B cell (primary cell): ENCODE measurements around the gene ZNF423. TPM values are rescaled to one million over a fixed set of nuclear protein-coding genes. Genes with fewer than 3 reads are reported as not detected.

Source experiments
- ATAC-seq: fragments of 200-7000 bp; cut with Tn5 transposase; one replicate; pipeline ENCODE4 v1.10.0; 2021; ENCODE audit warnings: low read depth, mild to moderate bottlenecking, moderate number of reproducible peaks, moderate library complexity
- CTCF ChIA-PET: fragments of 350-600 bp; sonication (Branson Sonifier 250); formaldehyde crosslinking; loops from one replicate; lab custom pipeline; 2021; ENCODE audit warnings: antibody characterized with exemption, inconsistent platforms; lab: Charles Lee
- POLR2A ChIA-PET: fragments of 350-600 bp; sonication (Branson Sonifier 250); formaldehyde crosslinking; loops from one replicate; lab custom pipeline; 2021; ENCODE audit warnings: antibody characterized with exemption; lab: Charles Lee
- DNase-seq: peaks from one replicate; pipeline ENCODE4 v3.0.0; 2013
- H2AFZ ChIP-seq: 2 replicates; pipeline ENCODE4 v1.6.1; 2012; ENCODE audit warnings: mild to moderate bottlenecking, low read depth, low read length; ENCODE audit not compliant: insufficient read depth, poor library complexity, severe bottlenecking
- H3K27ac ChIP-seq, 2 donors: 1 replicate in 1 of 2; 2 replicates in 1 of 2; pipeline ENCODE4 v1.5.1; 2012 to 2013; ENCODE audit warnings: low read length in 2 of 2, mild to moderate bottlenecking in 2 of 2, moderate library complexity in 1 of 2
- H3K27me3 ChIP-seq, 4 experiments: fragments of 200-600 bp in 1 of 4; sonication (generic) in 1 of 4; replicated peaks in 1 of 4; 1 replicate in 2 of 4; 2 replicates in 2 of 4; pipeline versions ENCODE4 v1.6.1 to v1.7.0; 2013 to 2016; ENCODE audit warnings: low read length in 3 of 4, mild to moderate bottlenecking in 2 of 4, mixed read lengths in 1 of 4, moderate library complexity in 1 of 4; ENCODE audit not compliant: insufficient read depth in 4 of 4, control insufficient read depth in 3 of 4; ENCODE audit errors: control extremely low read depth in 1 of 4
- H3K36me3 ChIP-seq, 2 experiments: replicated peaks in 1 of 2; 1 replicate in 1 of 2; 2 replicates in 1 of 2; pipeline versions ENCODE4 v1.6.1 to v1.7.1; 2013; ENCODE audit warnings: low read length in 1 of 2; ENCODE audit not compliant: insufficient read depth in 2 of 2, control insufficient read depth in 1 of 2; ENCODE audit errors: control extremely low read depth in 1 of 2, extremely low read depth in 1 of 2
- H3K4me1 ChIP-seq, 2 donors: fragments of 200-600 bp in 1 of 2; sonication (generic) in 1 of 2; 1 replicate in 1 of 2; 2 replicates in 1 of 2; pipeline versions ENCODE4 v1.5.1 to v1.6.1; 2013 to 2017; ENCODE audit warnings: low read length in 2 of 2; ENCODE audit not compliant: control insufficient read depth in 2 of 2, insufficient read depth in 2 of 2
- H3K4me2 ChIP-seq: replicated peaks from 2 replicates; pipeline ENCODE3; 2012; ENCODE audit warnings: mild to moderate bottlenecking, low read depth, low read length; ENCODE audit not compliant: poor library complexity, severe bottlenecking
- H3K4me3 ChIP-seq, 5 experiments: fragments of 200-600 bp in 1 of 5; sonication (generic) in 1 of 5; 1 replicate in 3 of 5; 2 replicates in 2 of 5; pipeline versions ENCODE4 v1.5.1 to v1.7.0; 2011 to 2016; ENCODE audit warnings: low read length in 4 of 5, mild to moderate bottlenecking in 4 of 5, low read depth in 2 of 5, control low read depth in 1 of 5, moderate library complexity in 1 of 5; ENCODE audit not compliant: insufficient read depth in 1 of 5; ENCODE audit errors: control extremely low read depth in 1 of 5, extremely low read depth in 1 of 5
- H3K79me2 ChIP-seq: fragments of 200-600 bp; sonication (generic); one replicate; pipeline ENCODE4 v1.6.0; 2016; ENCODE audit warnings: low read length; ENCODE audit not compliant: control insufficient read depth, insufficient read depth
- H3K9ac ChIP-seq: fragments of 200-600 bp; sonication (generic); 2 replicates; pipeline ENCODE4 v1.6.1; 2017; ENCODE audit warnings: mild to moderate bottlenecking, low read length, moderate library complexity
- H3K9me3 ChIP-seq, 3 donors: one replicate each; pipeline versions ENCODE4 v1.6.1 to v1.7.1; 2013; ENCODE audit warnings: low read length in 2 of 3; ENCODE audit not compliant: control insufficient read depth in 2 of 3, insufficient read depth in 1 of 3; ENCODE audit errors: control extremely low read depth in 1 of 3
- H4K20me1 ChIP-seq: 2 replicates; pipeline ENCODE4 v1.6.0; 2012; ENCODE audit warnings: mild to moderate bottlenecking, low read length; ENCODE audit not compliant: insufficient read depth, control insufficient read depth, poor library complexity, severe bottlenecking
- H3K27ac Mint-ChIP-seq: one replicate; pipeline ENCODE4 v1.8.0; 2021; ENCODE audit warnings: mixed read lengths
- H3K27me3 Mint-ChIP-seq: one replicate; pipeline ENCODE4 v1.8.0; 2021; ENCODE audit warnings: mixed read lengths
- H3K4me1 Mint-ChIP-seq: one replicate; pipeline ENCODE4 v1.8.0; 2021; ENCODE audit warnings: mixed read lengths
- H3K4me3 Mint-ChIP-seq: one replicate; pipeline ENCODE4 v1.8.0; 2021; ENCODE audit warnings: mixed read lengths
- H3K9me3 Mint-ChIP-seq: one replicate; pipeline ENCODE4 v1.8.0; 2022; ENCODE audit warnings: mixed read lengths; ENCODE audit not compliant: insufficient read depth
- CTCF ChIP-seq: fragments of 200-600 bp; IDR thresholded peaks from one replicate; pipeline ENCODE4 v1.8.0; 2022; ENCODE audit warnings: antibody characterized with exemption, mild to moderate bottlenecking
- EZH2 ChIP-seq: IDR thresholded peaks from 2 replicates; pipeline ENCODE4 v1.6.1; 2012; ENCODE audit warnings: borderline replicate concordance, low read depth, mild to moderate bottlenecking, moderate library complexity, low read length; ENCODE audit not compliant: insufficient read depth, poor library complexity, severe bottlenecking
- WGBS: methylation state at CpG from one replicate; pipeline ENCODE4 v1.1.5; 2013; ENCODE audit warnings: missing lambda C conversion rate; ENCODE audit not compliant: insufficient coverage; 5-methylcytosine and 5-hydroxymethylcytosine counted together
- intact Hi-C: fragments of 100-400 bp; cut with micrococcal nuclease; formaldehyde crosslinking; loops from one replicate; pipeline ENCODE4 v1.10.0; 2022
- polyA plus RNA-seq: library from polyadenylated mRNA; depleted of rRNA; stranded (reverse); fragments of >200 nt; gene quantifications from 2 replicates; pipeline ENCODE4 v1.2.3, GENCODE V29; 2012
- total RNA-seq, 2 donors: library from RNA; stranded (reverse); fragments of 120-200 nt in 1 of 2; gene quantifications; 1 replicate in 1 of 2; 2 replicates in 1 of 2; pipeline versions ENCODE4 v1.2.3 to v1.2.4, GENCODE V29; 2013 to 2022

The ZNF423 gene
- total and polyA plus RNA-seq, 2 donors (not counting 1 experiment from before 2014, with no cell fraction given) = not detected

GRCh38 chr16:49587511-49587910 lies 268.4 kb downstream of the ZNF423 start:
- H3K9ac ChIP-seq = no peak overlapping the region
- no peaks in the 10 kb centered on the region for H3K4me1 ChIP-seq
- DNase-seq (no peak), ATAC-seq (no peak)
- no CpG with 5 or more reads among the region's 1 CpG for WGBS
- H3K4me3 ChIP-seq = no peak overlapping the region
- peaks cover 2% of the 10 kb centered on the region for H3K27me3 Mint-ChIP-seq
- H3K9me3 Mint-ChIP-seq = no peaks in the 10 kb centered on the region
- H4K20me1 ChIP-seq = no peaks in the 10 kb centered on the region
- no peaks in the 10 kb centered on the region for H3K79me2 ChIP-seq
- no peaks in the 10 kb centered on the region for H3K27me3 ChIP-seq
- no peaks in the 10 kb centered on the region for H3K36me3 ChIP-seq
- H3K27ac ChIP-seq = no peak overlapping the region
- no peaks in the 10 kb centered on the region for H3K4me1 Mint-ChIP-seq
- TF ChIP-seq CTCF = no peak
- H3K27ac Mint-ChIP-seq = no peak overlapping the region
- H3K4me2 ChIP-seq = no peak overlapping the region
- ChIA-PET POLR2A (no interaction called here), CTCF (no interaction called here)
- H3K9me3 ChIP-seq = no peaks in the 10 kb centered on the region
- intact Hi-C loops = no loop called here
- H3K4me3 Mint-ChIP-seq = no peak overlapping the region
- H2AFZ ChIP-seq = no peak overlapping the region

GRCh38 chr16:49586466-49587450 lies 269.2 kb downstream of the ZNF423 start:
- H3K27ac ChIP-seq = no peak overlapping the region
- H3K27ac Mint-ChIP-seq = no peak overlapping the region
- no peak for DNase-seq
- 86% methylated on average over 28 of the region's 28 CpGs for WGBS
- no peaks in the 10 kb centered on the region for H3K36me3 ChIP-seq
- POLR2A ChIA-PET = no interaction called here
- no peaks in the 10 kb centered on the region for H3K4me1 ChIP-seq
- no peak overlapping the region for H3K4me3 Mint-ChIP-seq
- H4K20me1 ChIP-seq = no peaks in the 10 kb centered on the region
- no peaks in the 10 kb centered on the region for H3K27me3 Mint-ChIP-seq
- H3K4me2 ChIP-seq = no peak overlapping the region
- ATAC-seq = no peak
- H3K9me3 Mint-ChIP-seq = no peaks in the 10 kb centered on the region
- no peak overlapping the region for H2AFZ ChIP-seq
- no peaks in the 10 kb centered on the region for H3K79me2 ChIP-seq
- intact Hi-C loops = no loop called here
- TF ChIP-seq CTCF = no peak
- no peak for TF ChIP-seq EZH2
- no peaks in the 10 kb centered on the region for H3K9me3 ChIP-seq
- CTCF ChIA-PET = no interaction called here
- no peak overlapping the region for H3K4me3 ChIP-seq
- no peak overlapping the region for H3K9ac ChIP-seq
- H3K27me3 ChIP-seq = no peaks in the 10 kb centered on the region
- no peaks in the 10 kb centered on the region for H3K4me1 Mint-ChIP-seq
